T-helper 2 cell treated with Interferon-gamma antibody and Interleukin-4, amounts not matched to agents 100 ng/mL and 5 ng/mL, for 36 hours (primary cell): Measurements from ENCODE around the gene PMEL. TPM values are rescaled to one million over a fixed set of nuclear protein-coding genes. Genes with fewer than 3 reads are reported as not detected.

ENCODE experiments used
- intact Hi-C: fragments of 100-400 bp; cut with micrococcal nuclease; formaldehyde crosslinking; loops from one replicate; pipeline ENCODE4 v1.15.1; 2023
- total RNA-seq: library from RNA; stranded (reverse); gene quantifications from 2 replicates; pipeline ENCODE4 v1.2.3, GENCODE V29; 2022

Gene PMEL
- total RNA-seq, 1 donor from 2014 or later: 0.20 TPM

- intact Hi-C loops: no loop called here
Observed at GRCh38 chr12:55942577-55943136, 23.2 kb downstream of the PMEL start.

- intact Hi-C loops: no loop called here
Observed at GRCh38 chr12:55942055-55942454, 23.8 kb downstream of the PMEL start.

GRCh38 chr12:55940065-55940732, 25.6 kb downstream of the PMEL start:
- intact Hi-C loops: loop anchor here (1.0 to 2.0 kb wide), 3 partner anchors 11 to 202 kb away; no protein-coding TSS in a partner anchor

- intact Hi-C loops: no loop called here
Observed at GRCh38 chr12:55938826-55939501, 26.9 kb downstream of the PMEL start.

GRCh38 chr12:55937981-55938380, 27.9 kb downstream of the PMEL start:
- intact Hi-C loops: no loop called here

GRCh38 chr12:55935738-55936151, 30.1 kb downstream of the PMEL start:
- intact Hi-C loops: no loop called here

GRCh38 chr12:55934773-55935172, 31.1 kb downstream of the PMEL start:
- intact Hi-C loops: no loop called here

GRCh38 chr12:55933799-55934742, 31.8 kb downstream of the PMEL start:
- intact Hi-C loops: no loop called here

GRCh38 chr12:55933169-55933798, 32.6 kb downstream of the PMEL start:
- intact Hi-C loops: no loop called here

GRCh38 chr12:55932551-55932910, 33.3 kb downstream of the PMEL start:
- intact Hi-C loops: no loop called here

- intact Hi-C loops: no loop called here
Observed at GRCh38 chr12:55931780-55932550, 33.9 kb downstream of the PMEL start.

GRCh38 chr12:55931317-55931779, 34.5 kb downstream of the PMEL start:
- intact Hi-C loops: no loop called here

GRCh38 chr12:55930771-55931316, 35.0 kb downstream of the PMEL start, which contains the start of gene DGKA:
Gene DGKA (plus strand): TSS chr12:55931162. CDS start chr12:55936504, 5,342 bp downstream.
- intact Hi-C loops: loop anchor here (1.0 kb wide), 1 partner anchor 110 kb away; the partner anchor contains the start of gene RPS26

- intact Hi-C loops: loop anchor here (1.0 to 5.0 kb wide), 10 partner anchors 11 to 703 kb away; partner anchors contain the start of genes BAZ2A, BLOC1S1, MYL6B and NABP2
Observed at GRCh38 chr12:55929306-55929791, 36.5 kb downstream of the PMEL start.

- intact Hi-C loops: loop anchor here (1.0 to 5.0 kb wide), 8 partner anchors 93 to 704 kb away; partner anchors contain the start of genes BAZ2A, BLOC1S1, DNAJC14 and IKZF4
Observed at GRCh38 chr12:55927588-55928502, 38.0 kb downstream of the PMEL start, which contains the start of gene PYM1. Gene PYM1 (minus strand): TSS chr12:55927894. CDS start chr12:55927761, 133 bp downstream.

GRCh38 chr12:55926738-55927587, 38.9 kb downstream of the PMEL start:
- intact Hi-C loops: loop anchor here (1.0 to 5.0 kb wide), 5 partner anchors 98 to 705 kb away; partner anchors contain the start of genes BAZ2A, DNAJC14, MYL6B and NABP2
